Ectodermal cell (in vitro differentiated cells): ENCODE data around the gene LRP1B.

Experiments
- H3K27ac ChIP-seq: 2 replicates; pipeline ENCODE4 v1.7.0; 2013; ENCODE audit warnings: mild to moderate bottlenecking, low read depth, low read length; ENCODE audit not compliant: insufficient read depth, poor library complexity, severe bottlenecking
- H3K27me3 ChIP-seq: 2 replicates; pipeline ENCODE4 v1.7.0; 2013; ENCODE audit warnings: mild to moderate bottlenecking, low read length; ENCODE audit not compliant: insufficient read depth, control insufficient read depth, poor library complexity, severe bottlenecking
- H3K36me3 ChIP-seq: one replicate; pipeline ENCODE4 v1.7.0; 2013; ENCODE audit warnings: low read length; ENCODE audit not compliant: control insufficient read depth, insufficient read depth
- H3K4me1 ChIP-seq: one replicate; pipeline ENCODE4 v1.7.0; 2013; ENCODE audit warnings: low read length; ENCODE audit not compliant: control insufficient read depth, insufficient read depth
- H3K4me3 ChIP-seq: 2 replicates; pipeline ENCODE4 v1.7.0; 2013; ENCODE audit warnings: low read depth, low read length, control low read depth; ENCODE audit not compliant: insufficient read depth
- H3K9me3 ChIP-seq: 2 replicates; pipeline ENCODE4 v1.7.0; 2013; ENCODE audit warnings: mild to moderate bottlenecking, low read length, moderate library complexity; ENCODE audit not compliant: control insufficient read depth
- WGBS, 2 experiments: methylation state at CpG; one replicate each; pipeline ENCODE4 v1.1.7; 2013; ENCODE audit warnings: missing lambda C conversion rate in 2 of 2; 5-methylcytosine and 5-hydroxymethylcytosine counted together

The LRP1B gene

DNA sequence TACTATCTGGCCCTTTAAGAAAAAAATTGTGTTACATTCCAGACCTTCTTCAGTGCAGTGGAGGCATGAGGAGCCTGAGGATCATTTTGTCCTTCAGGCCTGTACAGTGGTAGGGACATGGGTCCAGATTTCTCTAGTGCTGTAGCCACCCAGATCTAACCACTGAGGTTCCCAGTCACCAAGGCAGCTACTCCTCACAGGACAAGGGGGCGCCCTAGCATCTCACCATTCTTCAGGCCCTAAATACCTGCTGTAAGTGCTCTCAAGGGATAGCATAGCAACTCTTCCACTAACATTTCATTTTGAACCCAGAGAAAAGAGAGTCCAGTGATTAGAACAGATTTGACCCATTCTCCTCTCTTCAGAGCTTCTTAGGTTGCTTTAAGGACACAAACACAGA lies 1533.0 kb downstream of the LRP1B start:
- Histone ChIP-seq H3K9me3 (no peaks in the 10 kb centered on the region), H3K36me3 (no peaks in the 10 kb centered on the region), H3K27ac (no peak overlapping the region), H3K4me1 (no peaks in the 10 kb centered on the region), H3K4me3 (no peak overlapping the region), H3K27me3 (no peaks in the 10 kb centered on the region)
- 76 to 81% methylated on average over 1 of the region's 1 CpG for WGBS, 2 experiments

DNA sequence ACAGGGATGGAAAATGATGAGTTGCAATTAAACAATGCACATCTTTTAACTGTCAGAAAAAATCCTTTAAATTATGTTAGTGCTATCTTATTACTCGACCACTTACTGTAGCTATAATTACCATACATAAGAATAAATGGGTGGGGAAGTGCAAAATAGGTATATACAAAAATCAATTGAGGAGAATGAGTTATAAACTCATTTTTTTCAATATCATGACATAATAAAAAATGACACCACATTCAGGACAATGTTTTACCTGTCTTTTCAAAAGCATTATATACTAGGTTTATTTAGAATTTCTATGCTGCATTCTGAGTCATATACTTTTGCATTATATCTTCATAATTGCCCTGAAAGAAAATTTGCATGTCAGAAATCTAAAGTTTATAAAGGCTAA lies 1533.6 kb downstream of the LRP1B start:
- Histone ChIP-seq H3K4me1 (no peaks in the 10 kb centered on the region), H3K27ac (no peak overlapping the region), H3K36me3 (no peaks in the 10 kb centered on the region), H3K4me3 (no peak overlapping the region), H3K27me3 (no peaks in the 10 kb centered on the region), H3K9me3 (no peaks in the 10 kb centered on the region)
- WGBS, 2 experiments, result no CpG with 5 or more reads among the region's 1 CpG

DNA sequence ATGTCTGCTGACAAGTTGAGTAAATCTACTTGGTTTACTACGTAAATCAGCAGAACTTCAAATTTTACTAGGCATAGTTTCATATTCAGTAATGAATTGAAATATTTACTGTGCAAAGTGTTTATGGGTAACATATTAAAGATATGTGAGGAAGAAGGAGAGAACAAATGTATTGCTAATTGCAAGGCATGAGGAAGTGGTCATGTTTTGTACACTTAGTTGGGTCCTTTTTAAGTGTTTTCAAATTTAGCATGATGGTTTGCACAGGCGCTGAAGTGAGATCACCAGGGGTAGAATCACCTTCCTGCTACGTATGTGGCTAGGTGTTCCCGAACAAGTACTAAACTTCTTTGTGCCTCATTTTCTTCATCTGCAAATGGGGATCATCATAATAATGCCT lies 1534.4 kb downstream of the LRP1B start:
- H3K9me3 ChIP-seq, result no peaks in the 10 kb centered on the region
- WGBS, 2 experiments, result 90 to 94% methylated on average over 4 of the region's 4 CpGs

DNA sequence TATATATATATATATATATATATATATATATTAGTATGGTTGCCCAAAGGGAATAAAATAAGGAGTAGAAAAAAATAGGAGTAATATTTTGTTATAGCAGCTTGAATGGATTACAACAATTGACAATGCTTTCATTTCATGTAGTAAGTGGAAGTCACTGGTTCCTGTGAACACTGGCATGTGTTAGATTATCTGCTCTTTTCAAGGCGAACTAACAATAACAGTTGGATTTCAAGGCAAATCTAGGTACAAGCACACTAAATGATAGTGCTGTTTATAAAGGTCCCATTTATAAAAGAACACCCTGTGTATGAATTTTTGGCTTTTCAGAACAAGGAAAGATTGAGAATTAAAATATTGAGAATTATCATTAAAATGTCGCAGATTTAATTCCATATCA lies 1535.7 kb downstream of the LRP1B start:
- Histone ChIP-seq H3K27ac (no peak overlapping the region), H3K36me3 (no peaks in the 10 kb centered on the region), H3K27me3 (no peaks in the 10 kb centered on the region), H3K9me3 (no peaks in the 10 kb centered on the region), H3K4me1 (no peaks in the 10 kb centered on the region), H3K4me3 (no peak overlapping the region)
- 100% methylated on average over 1 to 2 of the region's 2 CpGs for WGBS, 2 experiments

More for the DNA sequence above, 1534.4 kb downstream of the LRP1B start:
- H3K4me1 ChIP-seq, result no peaks in the 10 kb centered on the region
- no peaks in the 10 kb centered on the region for H3K36me3 ChIP-seq
- H3K4me3 ChIP-seq, result no peak overlapping the region
- no peaks in the 10 kb centered on the region for H3K27me3 ChIP-seq
- no peak overlapping the region for H3K27ac ChIP-seq

DNA sequence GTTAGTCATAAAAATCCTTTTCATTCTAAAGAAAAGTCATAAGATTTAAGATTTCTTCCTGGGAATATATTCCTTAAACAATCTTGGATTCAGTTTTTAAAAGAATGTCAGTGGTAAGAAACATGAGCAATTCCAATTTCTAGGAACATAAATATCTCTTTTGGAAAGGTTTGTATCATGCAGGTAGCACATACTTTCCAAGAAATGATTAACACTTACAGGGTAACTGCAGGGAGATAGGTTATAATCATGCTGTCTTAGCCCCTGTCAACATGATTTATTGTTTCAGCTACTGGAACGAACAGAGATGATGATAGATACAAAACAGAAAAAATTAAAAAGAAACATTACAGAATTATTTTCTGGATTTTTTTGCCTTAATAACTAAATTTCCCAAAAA lies 1537.7 kb downstream of the LRP1B start:
- no peaks in the 10 kb centered on the region for H3K27me3 ChIP-seq
- 86% methylated on average over 1 of the region's 1 CpG; no CpG with 5 or more reads in 1 of the 2 experiments for WGBS, 2 experiments
- H3K36me3 ChIP-seq, result no peaks in the 10 kb centered on the region
- H3K4me3 ChIP-seq, result no peak overlapping the region
- H3K27ac ChIP-seq, result no peak overlapping the region
- H3K9me3 ChIP-seq, result no peaks in the 10 kb centered on the region
- no peaks in the 10 kb centered on the region for H3K4me1 ChIP-seq

- Histone ChIP-seq H3K36me3 (no peaks in the 10 kb centered on the region), H3K27ac (no peak overlapping the region), H3K4me1 (no peaks in the 10 kb centered on the region), H3K27me3 (no peaks in the 10 kb centered on the region), H3K9me3 (no peaks in the 10 kb centered on the region), H3K4me3 (no peak overlapping the region)
Observed at GRCh38 chr2:140589696-140590095, 1541.1 kb downstream of the LRP1B start.

DNA sequence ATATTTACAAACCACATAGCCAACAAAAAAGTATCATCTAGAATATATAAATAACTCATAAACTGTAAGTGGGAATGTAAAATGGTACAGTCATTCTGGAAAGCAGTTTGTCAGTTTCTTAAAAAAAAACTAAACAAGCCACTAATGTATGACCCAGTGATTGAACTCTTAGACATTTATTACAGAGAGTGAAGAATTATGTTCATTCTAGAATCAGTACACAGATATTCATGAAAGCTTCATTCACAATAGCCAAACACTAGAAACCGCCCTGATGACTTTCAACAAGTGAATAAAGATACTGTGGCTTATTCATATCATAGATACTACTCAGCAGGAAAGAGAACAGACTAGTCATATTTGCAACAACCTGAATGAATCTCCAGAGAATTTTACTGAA lies 1541.5 kb downstream of the LRP1B start:
- no peak overlapping the region for H3K27ac ChIP-seq
- no peak overlapping the region for H3K4me3 ChIP-seq
- H3K9me3 ChIP-seq, result no peaks in the 10 kb centered on the region
- WGBS, 2 experiments, result 100% methylated on average over 1 of the region's 1 CpG
- no peaks in the 10 kb centered on the region for H3K36me3 ChIP-seq
- H3K4me1 ChIP-seq, result no peaks in the 10 kb centered on the region
- H3K27me3 ChIP-seq, result no peaks in the 10 kb centered on the region

DNA sequence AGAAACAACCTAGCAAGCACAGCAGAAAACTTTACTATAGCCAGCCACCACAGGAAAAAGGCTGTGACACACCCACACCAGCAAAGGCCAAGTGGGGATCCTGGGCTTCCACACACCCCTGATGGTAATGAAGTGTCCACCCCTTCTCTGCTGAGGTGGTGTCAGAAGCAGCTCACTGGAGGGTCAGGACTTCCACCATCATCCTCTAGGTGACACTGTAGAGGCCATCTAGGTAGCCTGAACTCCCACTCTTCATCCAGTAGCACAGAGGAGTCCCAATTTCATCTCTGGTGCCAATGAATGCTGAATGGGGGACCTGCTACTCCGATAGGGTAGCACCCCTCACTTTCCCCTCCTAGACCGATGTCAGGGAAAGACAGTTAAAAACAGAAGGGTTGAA lies 1544.4 kb downstream of the LRP1B start:
- WGBS, 2 experiments, result 77 to 80% methylated on average over 2 of the region's 2 CpGs
- Histone ChIP-seq H3K27me3 (no peaks in the 10 kb centered on the region), H3K27ac (no peak overlapping the region), H3K36me3 (no peaks in the 10 kb centered on the region), H3K4me3 (no peak overlapping the region), H3K4me1 (no peaks in the 10 kb centered on the region), H3K9me3 (no peaks in the 10 kb centered on the region)

DNA sequence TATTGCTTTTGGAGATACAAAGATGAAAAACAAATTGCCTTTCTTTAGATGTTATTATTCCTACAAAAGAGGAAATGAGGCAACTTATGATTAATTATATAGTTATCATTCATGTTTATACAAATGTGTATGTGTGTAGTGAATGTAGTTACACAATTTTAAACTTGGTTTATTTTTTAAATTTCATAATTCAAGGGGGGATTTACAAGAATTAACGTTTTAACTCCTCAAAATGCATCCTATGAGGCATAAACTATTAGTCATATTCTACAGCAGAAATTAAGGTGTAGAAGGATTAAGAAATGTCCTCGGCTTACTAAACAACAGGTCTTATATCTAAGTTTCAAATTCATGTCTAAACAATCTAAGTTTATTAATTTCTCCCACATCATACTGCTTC lies 1545.8 kb downstream of the LRP1B start:
- 0% methylated on average over 1 of the region's 2 CpGs for WGBS, 2 experiments
- H3K27me3 ChIP-seq, result no peaks in the 10 kb centered on the region
- H3K9me3 ChIP-seq, result no peaks in the 10 kb centered on the region
- no peaks in the 10 kb centered on the region for H3K4me1 ChIP-seq
- no peaks in the 10 kb centered on the region for H3K36me3 ChIP-seq
- H3K4me3 ChIP-seq, result no peak overlapping the region
- no peak overlapping the region for H3K27ac ChIP-seq

- Histone ChIP-seq H3K4me3 (no peak overlapping the region), H3K27ac (no peak overlapping the region), H3K9me3 (no peaks in the 10 kb centered on the region), H3K36me3 (no peaks in the 10 kb centered on the region), H3K27me3 (no peaks in the 10 kb centered on the region), H3K4me1 (no peaks in the 10 kb centered on the region)
Observed at GRCh38 chr2:140584471-140584870, 1546.3 kb downstream of the LRP1B start.

DNA sequence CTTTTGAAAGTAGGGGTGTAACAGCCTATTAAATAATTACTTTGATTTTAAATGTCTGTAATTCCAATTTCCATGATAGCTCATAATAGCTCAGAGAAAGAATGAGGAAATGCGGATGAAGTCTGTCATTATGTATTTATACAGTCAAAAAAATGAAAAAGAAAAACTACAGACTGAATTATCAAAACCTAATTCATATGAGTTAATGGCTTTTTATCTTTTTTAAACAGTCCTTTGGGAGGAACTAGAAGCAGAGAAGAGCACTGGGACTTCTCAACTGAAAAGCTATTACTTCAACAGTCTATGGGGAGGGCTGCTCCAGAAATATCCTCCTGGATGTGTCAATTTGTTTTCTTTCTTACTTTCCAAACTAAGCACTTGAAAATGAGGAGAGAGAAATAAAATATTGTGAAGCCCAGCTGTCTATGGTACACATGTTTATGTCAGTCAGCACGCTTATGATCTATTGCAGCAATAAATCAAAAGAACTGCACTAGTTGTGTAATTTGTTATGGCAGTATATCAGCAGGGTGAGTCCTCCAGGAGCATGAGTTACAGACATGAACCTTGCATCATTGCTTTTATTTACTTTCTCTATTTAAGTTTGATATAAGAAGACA lies 1550.2 kb downstream of the LRP1B start:
- no peak overlapping the region for H3K27ac ChIP-seq
- WGBS, 2 experiments, result 96 to 100% methylated on average over 1 of the region's 2 CpGs
- H3K9me3 ChIP-seq, result no peaks in the 10 kb centered on the region
- no peak overlapping the region for H3K4me3 ChIP-seq
- no peaks in the 10 kb centered on the region for H3K27me3 ChIP-seq
- H3K4me1 ChIP-seq, result no peaks in the 10 kb centered on the region
- no peaks in the 10 kb centered on the region for H3K36me3 ChIP-seq
